WTC11 (cell line): ENCODE data around the gene CTNNA3.

Experiments used
- CTCF ChIP-seq: fragments of 200-600 bp; IDR thresholded peaks from 2 replicates; pipeline ENCODE4 v1.8.0; 2022; ENCODE audit warnings: antibody characterized with exemption
- ZBTB21 ChIP-seq: sonication (generic); formaldehyde crosslinking; IDR thresholded peaks from 2 replicates; pipeline ENCODE4 v1.8.1; 2023; ENCODE audit warnings: mild to moderate bottlenecking, missing genetic modification reagents, borderline replicate concordance
- TF ChIP-seq, protein P1 (sequence below): sonication (generic); formaldehyde crosslinking; conservative IDR thresholded peaks from 2 replicates; pipeline ENCODE4 v1.8.1; 2023; ENCODE audit warnings: mild to moderate bottlenecking, low read depth, missing genetic modification reagents, moderate library complexity
- TF ChIP-seq, protein P2 (sequence below): fragments of 250-450 bp; sonication (Bioruptor Pico); IDR thresholded peaks from 2 replicates; pipeline ENCODE4 v1.9.0; 2021; ENCODE audit warnings: moderate library complexity, mild to moderate bottlenecking, inconsistent platforms, borderline replicate concordance

- no peak for TF ChIP-seq CTCF
- TF ChIP-seq, protein P1, sequence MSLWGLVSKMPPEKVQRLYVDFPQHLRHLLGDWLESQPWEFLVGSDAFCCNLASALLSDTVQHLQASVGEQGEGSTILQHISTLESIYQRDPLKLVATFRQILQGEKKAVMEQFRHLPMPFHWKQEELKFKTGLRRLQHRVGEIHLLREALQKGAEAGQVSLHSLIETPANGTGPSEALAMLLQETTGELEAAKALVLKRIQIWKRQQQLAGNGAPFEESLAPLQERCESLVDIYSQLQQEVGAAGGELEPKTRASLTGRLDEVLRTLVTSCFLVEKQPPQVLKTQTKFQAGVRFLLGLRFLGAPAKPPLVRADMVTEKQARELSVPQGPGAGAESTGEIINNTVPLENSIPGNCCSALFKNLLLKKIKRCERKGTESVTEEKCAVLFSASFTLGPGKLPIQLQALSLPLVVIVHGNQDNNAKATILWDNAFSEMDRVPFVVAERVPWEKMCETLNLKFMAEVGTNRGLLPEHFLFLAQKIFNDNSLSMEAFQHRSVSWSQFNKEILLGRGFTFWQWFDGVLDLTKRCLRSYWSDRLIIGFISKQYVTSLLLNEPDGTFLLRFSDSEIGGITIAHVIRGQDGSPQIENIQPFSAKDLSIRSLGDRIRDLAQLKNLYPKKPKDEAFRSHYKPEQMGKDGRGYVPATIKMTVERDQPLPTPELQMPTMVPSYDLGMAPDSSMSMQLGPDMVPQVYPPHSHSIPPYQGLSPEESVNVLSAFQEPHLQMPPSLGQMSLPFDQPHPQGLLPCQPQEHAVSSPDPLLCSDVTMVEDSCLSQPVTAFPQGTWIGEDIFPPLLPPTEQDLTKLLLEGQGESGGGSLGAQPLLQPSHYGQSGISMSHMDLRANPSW, result no peak
- TF ChIP-seq ZBTB21 (CRISPR knock-in tag), result no peak
- TF ChIP-seq, protein P2, sequence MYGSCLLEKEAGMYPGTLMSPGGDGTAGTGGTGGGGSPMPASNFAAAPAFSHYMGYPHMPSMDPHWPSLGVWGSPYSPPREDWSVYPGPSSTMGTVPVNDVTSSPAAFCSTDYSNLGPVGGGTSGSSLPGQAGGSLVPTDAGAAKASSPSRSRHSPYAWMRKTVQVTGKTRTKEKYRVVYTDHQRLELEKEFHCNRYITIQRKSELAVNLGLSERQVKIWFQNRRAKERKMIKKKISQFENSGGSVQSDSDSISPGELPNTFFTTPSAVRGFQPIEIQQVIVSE (CRISPR knock-in tag), result no peak
These were observed 45.4 kb downstream of the CTNNA3 start for GRCh38 chr10:67650558-67650957.
